ENCODE results near the gene NPHP4.
"Not testable (repeated sequence)": the region's sequence is repeated elsewhere in the genome, so short reads cannot be mapped to it uniquely, and the experiment has no call there.

Gene NPHP4

GRCh38 chr1:5927506-5928370, 64.5 kb downstream of the NPHP4 start:
- no peak for DNase-seq

- no peak for DNase-seq
Measured at GRCh38 chr1:5926686-5927435, 65.4 kb downstream of the NPHP4 start.

GRCh38 chr1:5922700-5923330, 69.4 kb downstream of the NPHP4 start:
- DNase-seq: not testable (repeated sequence)

- DNase-seq: no peak
Measured at GRCh38 chr1:5921671-5922070, 70.6 kb downstream of the NPHP4 start.

GRCh38 chr1:5921129-5921528, 71.1 kb downstream of the NPHP4 start:
- DNase-seq: no peak

- DNase-seq: no peak
Measured at GRCh38 chr1:5920201-5920600, 72.0 kb downstream of the NPHP4 start.

GRCh38 chr1:5918275-5918649, 74.0 kb downstream of the NPHP4 start:
- no peak for DNase-seq

GRCh38 chr1:5917591-5918274, 74.5 kb downstream of the NPHP4 start:
- DNase-seq: no peak

- DNase-seq: no peak
Measured at GRCh38 chr1:5917281-5917590, 75.0 kb downstream of the NPHP4 start.

- no peak for DNase-seq
Measured at GRCh38 chr1:5916572-5917280, 75.5 kb downstream of the NPHP4 start.

- peak; percentile 62 for DNase-seq
Measured at GRCh38 chr1:5915587-5916571, 76.3 kb downstream of the NPHP4 start.

GRCh38 chr1:5914676-5915365, 77.4 kb downstream of the NPHP4 start:
- peak; percentile 34 for DNase-seq

GRCh38 chr1:5913876-5914275, 78.3 kb downstream of the NPHP4 start:
- no peak for DNase-seq

GRCh38 chr1:5913078-5913845, 79.0 kb downstream of the NPHP4 start:
- no peak for DNase-seq

GRCh38 chr1:5911871-5912271, 80.4 kb downstream of the NPHP4 start:
- no peak for DNase-seq

GRCh38 chr1:5911157-5911556, 81.1 kb downstream of the NPHP4 start:
- DNase-seq: no peak

GRCh38 chr1:5910666-5911065, 81.6 kb downstream of the NPHP4 start:
- DNase-seq: no peak

- DNase-seq: no peak
Measured at GRCh38 chr1:5910276-5910620, 82.0 kb downstream of the NPHP4 start.

- DNase-seq: no peak
Measured at GRCh38 chr1:5909576-5910275, 82.5 kb downstream of the NPHP4 start.

All from retina (tissue), 1 donor.